ENCODE data around the gene BICRAL.

Gene BICRAL

DNA sequence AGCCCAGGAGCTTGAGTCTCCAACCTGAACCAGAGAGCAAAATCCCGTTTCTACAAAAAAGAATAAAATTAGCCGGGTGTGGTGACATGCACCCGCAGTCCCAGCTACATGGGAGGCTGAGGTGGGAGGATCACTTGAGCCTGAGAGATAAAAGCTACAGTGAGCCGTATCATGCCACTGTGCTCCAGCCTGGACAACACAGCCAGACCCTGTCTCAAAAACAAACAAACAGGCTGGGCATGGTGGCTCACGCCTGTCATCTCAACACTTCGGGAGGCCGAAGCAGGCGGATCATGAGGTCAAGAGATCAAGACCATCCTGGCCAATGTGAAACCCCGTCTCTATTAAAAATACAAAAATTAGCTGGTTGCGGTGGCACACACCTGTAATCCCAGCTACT lies 122.6 kb downstream of the BICRAL start:
- DNase-seq: no peak

DNA sequence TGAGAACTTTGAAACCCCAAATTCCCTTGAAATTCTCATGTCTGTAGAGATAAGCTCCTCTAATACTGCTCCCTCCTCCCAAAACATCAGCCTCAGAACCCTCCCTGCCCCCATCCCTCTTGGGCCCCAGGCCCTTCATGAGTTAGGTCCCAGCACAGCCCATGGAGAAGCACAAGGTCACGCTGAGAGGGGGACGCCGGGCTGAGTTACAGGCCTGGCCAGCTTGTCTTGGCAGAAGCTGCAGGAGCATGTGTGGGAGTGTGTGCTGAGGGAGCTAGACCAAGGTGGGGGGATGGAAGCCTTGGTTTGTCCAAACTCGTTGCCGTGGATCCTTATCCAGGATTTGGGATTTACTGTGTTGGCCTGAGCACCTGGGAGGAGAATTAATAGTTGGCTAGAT lies 125.5 kb downstream of the BICRAL start:
- no peak for DNase-seq

DNA sequence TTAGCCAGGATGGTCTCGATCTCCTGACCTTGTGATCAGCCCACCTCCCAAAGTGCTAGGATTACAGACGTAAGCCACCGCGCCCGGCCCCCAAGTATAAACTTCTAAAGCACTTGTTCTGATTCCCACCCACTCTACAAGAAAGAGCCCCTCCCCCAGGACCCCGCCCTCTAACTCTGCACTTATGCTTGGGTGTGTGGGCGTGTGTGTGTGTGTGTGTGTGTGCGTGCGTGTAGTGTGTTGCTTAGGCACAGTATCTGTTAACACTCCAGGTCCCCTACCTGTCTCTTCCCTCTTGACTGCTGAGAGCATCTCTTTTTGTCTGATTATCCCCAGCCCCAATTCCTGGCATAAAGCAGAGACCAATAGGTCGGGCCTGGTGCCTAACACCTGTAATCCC lies 128.0 kb downstream of the BICRAL start:
- no peak for DNase-seq

DNA sequence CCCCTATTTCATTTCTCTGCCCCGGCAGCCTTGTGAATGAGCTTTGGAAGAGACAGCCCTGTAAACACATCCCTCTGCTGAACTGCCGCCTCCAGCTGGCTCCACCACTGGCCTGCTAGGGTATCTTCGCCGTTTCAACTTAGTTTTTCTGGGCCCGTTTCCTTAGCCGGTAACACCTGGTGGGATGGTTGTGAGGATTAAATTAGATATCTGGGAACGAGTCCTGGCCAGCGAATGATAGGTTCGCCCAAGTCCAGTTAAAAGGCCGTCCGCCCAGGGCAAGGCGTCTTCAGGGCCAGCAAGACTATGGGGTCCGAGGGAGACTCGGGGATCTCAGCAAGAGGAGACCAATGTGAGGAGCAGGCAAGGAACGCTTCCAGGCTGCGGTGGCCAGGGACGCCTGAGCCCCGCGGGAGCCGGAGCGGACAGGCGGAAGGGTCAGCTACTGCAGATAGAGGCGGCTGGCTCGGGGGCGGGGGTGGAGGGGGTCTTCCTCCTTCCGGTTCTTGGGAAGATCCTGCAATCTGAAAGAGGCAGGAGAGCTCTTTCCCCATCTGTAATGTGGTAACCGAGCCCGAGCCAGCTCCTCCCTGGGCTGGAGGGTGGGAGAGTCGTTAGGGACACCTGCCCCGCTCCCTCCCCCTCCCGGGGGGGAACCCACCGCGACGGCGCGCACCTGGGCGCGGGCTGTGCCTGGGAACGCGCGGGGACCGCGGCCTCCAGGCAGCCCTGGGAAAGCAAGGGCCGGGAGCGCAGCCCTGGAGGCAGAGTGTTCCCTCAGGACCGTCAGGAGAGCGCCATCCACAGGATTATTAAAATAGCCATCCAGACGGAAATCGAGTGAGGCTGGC lies 129.5 kb downstream of the BICRAL start:
- no peak for DNase-seq

DNA sequence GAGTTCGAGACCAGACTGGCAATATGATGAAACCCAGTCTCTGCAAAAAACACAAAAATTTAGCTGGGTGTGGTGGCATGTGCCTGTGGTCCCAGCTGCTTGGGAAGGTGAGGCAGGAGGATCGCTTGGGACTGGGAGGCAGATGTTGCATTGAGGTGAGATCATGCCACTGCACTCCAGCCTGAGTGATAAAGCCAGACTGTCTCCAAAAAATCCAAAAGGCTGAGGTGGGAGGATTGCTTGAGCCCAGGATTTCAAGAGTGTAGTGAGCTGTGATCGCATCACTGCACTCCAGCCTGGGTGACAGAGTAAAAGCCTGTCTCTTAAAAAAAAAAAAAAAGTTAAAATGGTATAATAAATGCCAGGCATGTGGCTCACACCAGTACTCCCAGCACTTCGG lies 132.7 kb downstream of the BICRAL start:
- no peak for DNase-seq

DNA sequence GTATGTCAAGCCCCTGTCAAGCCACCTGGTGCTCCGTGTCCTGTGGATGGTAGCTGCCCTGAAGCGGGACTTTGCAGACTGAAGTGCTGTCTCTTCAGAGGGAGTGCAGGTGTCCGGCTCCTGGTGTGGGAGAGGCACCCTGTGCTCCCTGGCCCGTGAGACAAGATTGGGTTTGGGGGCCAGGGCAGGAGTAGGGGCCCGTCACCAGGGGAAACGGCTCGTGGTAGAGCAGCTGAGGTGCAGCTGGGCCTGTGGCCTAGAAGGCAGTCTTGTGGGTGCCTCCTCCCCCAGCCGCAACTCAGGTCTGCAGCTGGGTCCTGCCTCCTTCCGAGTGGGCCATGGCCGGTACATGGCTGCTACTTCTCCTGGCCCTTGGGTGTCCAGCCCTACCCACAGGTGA lies 133.9 kb downstream of the BICRAL start, which contains the start of gene PTCRA:
PTCRA (plus strand) TSS at position 322 of the 400 bp plus-strand sequence; CDS start at position 339, 17 bp downstream.
- no peak for DNase-seq

DNA sequence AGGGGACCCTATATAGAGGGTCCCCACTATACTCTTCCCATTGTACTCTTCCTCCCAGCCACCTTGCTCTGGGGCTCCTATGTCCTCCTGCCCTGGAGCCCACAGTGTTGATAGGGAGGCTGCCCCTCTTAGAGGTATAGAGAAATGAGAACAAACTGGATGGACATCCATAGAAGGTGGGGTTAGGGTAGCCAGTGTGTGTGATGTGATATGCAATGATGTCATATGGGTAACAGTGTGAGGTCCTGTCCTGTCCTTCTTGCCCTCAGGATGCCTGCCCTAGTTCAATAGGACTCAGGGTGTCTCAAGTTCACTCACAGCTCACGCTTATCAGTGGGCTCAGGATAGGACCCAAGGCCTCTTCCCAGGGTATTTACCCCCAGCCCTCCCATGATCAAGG lies 134.4 kb downstream of the BICRAL start:
- no peak for DNase-seq

Measured in GF-D8 (cell line).